Measurements from ENCODE around the gene ZNF592. TPM values are rescaled to one million over a fixed set of nuclear protein-coding genes. Genes with fewer than 3 reads are reported as not detected.

Gene ZNF592
- total RNA-seq, 2 experiments from 2014 or later = 18.1 to 18.3 TPM

DNA sequence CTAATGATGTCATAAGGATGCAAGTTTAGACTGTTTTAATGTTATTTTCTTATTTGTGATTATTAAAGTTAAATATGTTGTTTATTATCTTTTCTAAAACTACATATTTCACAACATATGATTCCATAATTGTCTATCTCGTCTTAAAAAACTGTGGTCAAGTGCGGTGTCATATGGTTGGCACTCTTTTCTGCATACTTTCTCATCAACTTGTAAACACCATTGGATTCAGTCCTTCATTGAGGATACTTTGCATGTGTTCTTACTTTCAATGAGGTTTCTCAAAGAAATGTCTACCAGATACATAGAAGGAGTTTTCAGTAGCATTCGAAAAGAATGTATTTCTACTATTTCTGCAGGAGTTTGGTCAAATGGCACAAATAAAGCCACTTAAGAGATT is 46.8 kb downstream of the ZNF592 start:
- DNase-seq = no peak
- peaks cover 6% of the 10 kb centered on the region for H3K4me1 Mint-ChIP-seq (ENCODE audit: low read depth)
- ChIA-PET POLR2A (no interaction called here), CTCF (no interaction called here)
- peaks cover 22% of the 10 kb centered on the region for H3K36me3 Mint-ChIP-seq (ENCODE audit: low read depth)
- no peak overlapping the region for H3K4me3 Mint-ChIP-seq
- H3K27ac Mint-ChIP-seq = no peak overlapping the region
- ATAC-seq = no peak
- H3K27me3 Mint-ChIP-seq = no peaks in the 10 kb centered on the region
- intact Hi-C loops (cut with micrococcal nuclease) = no loop called here
- no peaks in the 10 kb centered on the region for H3K9me3 Mint-ChIP-seq
- TF ChIP-seq, protein P1, sequence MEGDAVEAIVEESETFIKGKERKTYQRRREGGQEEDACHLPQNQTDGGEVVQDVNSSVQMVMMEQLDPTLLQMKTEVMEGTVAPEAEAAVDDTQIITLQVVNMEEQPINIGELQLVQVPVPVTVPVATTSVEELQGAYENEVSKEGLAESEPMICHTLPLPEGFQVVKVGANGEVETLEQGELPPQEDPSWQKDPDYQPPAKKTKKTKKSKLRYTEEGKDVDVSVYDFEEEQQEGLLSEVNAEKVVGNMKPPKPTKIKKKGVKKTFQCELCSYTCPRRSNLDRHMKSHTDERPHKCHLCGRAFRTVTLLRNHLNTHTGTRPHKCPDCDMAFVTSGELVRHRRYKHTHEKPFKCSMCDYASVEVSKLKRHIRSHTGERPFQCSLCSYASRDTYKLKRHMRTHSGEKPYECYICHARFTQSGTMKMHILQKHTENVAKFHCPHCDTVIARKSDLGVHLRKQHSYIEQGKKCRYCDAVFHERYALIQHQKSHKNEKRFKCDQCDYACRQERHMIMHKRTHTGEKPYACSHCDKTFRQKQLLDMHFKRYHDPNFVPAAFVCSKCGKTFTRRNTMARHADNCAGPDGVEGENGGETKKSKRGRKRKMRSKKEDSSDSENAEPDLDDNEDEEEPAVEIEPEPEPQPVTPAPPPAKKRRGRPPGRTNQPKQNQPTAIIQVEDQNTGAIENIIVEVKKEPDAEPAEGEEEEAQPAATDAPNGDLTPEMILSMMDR (IDR thresholded peaks at IDR 0.05) = no peak

DNA sequence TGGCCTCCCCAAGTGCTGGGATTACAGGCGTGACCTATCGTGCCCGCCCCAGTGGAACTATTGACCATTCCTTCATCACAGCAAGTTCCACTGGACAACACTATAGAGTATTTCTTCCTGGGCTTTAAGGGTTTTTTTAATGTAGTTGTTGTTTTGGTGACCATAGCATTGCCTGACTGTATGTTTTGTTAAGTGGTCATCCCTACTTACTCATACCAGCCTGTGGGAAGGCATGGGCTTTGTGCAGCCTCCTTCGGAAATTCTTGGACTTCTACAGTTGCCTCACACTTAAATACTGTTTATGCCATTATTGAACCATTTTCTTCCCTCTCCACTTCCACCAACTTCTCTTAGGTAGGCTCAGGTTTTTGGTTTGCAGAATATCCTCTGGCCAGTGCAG is 48.8 kb downstream of the ZNF592 start:
- POLR2A ChIA-PET = no interaction called here
- peaks cover 11% of the 10 kb centered on the region for H3K36me3 Mint-ChIP-seq (ENCODE audit: low read depth)

DNA sequence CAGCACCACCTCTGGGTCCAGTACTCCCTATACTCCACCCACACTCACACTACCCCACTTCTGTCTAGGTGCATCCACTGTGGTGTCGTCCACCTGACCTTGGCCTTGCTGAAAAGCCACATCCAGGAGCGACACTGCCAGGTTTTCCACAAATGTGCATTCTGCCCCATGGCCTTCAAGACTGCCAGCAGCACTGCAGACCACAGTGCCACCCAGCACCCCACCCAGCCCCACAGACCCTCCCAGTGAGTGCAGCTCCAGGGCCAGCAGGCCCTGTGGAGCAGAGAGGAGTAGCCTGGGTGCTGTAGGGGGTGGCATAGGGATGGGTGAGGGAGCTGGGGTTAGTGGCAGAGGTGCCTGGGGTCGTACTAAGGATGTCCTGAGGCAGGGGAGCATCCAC is 49.4 kb downstream of the ZNF592 start:
- TF ChIP-seq, protein P1 (IDR thresholded peaks at IDR 0.05) = no peak
- ATAC-seq = no peak
- peaks cover 9% of the 10 kb centered on the region for H3K36me3 Mint-ChIP-seq (ENCODE audit: low read depth)
- ChIA-PET POLR2A (no interaction called here), CTCF (no interaction called here)
- H3K27ac Mint-ChIP-seq = no peak overlapping the region
- H3K27me3 Mint-ChIP-seq = no peaks in the 10 kb centered on the region
- no peak overlapping the region for H3K4me3 Mint-ChIP-seq
- peaks cover 2% of the 10 kb centered on the region for H3K4me1 Mint-ChIP-seq (ENCODE audit: low read depth)
- no peak for DNase-seq
- no peaks in the 10 kb centered on the region for H3K9me3 Mint-ChIP-seq
- intact Hi-C loops (cut with micrococcal nuclease) = no loop called here

More for the DNA sequence above, 48.8 kb downstream of the ZNF592 start:
- ATAC-seq (no peak), DNase-seq (no peak)
- no peak overlapping the region for H3K27ac Mint-ChIP-seq
- intact Hi-C loops (cut with micrococcal nuclease) = no loop called here
- TF ChIP-seq, protein P1 (IDR thresholded peaks at IDR 0.05) = no peak
- no peaks in the 10 kb centered on the region for H3K27me3 Mint-ChIP-seq
- CTCF ChIA-PET = no interaction called here
- H3K4me3 Mint-ChIP-seq = no peak overlapping the region
- no peaks in the 10 kb centered on the region for H3K9me3 Mint-ChIP-seq
- peaks cover 2% of the 10 kb centered on the region for H3K4me1 Mint-ChIP-seq (ENCODE audit: low read depth)

DNA sequence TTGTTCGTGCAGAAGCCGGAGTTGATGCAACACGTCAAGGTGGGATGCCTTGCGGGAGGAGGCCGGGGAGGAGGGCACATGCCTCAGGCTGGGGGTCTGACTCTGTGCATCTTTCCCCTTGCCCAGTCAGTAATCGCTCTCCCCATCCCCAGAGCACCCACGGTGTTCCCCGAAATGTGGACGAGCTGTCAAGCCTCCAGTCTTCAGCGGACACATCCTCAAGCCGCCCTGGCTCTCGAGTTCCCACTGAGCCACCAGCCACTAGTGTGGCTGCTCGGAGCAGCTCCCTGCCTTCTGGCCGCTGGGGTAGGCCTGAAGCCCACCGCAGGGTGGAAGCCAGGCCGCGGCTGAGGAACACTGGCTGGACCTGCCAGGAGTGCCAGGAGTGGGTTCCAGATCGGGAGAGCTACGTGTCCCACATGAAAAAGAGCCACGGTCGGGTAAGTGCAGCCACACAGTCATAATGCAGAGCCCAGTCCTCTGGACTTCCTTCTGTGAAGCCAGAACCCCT is 50.1 kb downstream of the ZNF592 start:
- H3K36me3 Mint-ChIP-seq (ENCODE audit: low read depth) = peaks cover 10% of the 10 kb centered on the region
- intact Hi-C loops (cut with micrococcal nuclease) = no loop called here
- H3K4me1 Mint-ChIP-seq (ENCODE audit: low read depth) = peaks cover under 1% of the 10 kb centered on the region
- H3K4me3 Mint-ChIP-seq = no peak overlapping the region
- POLR2A ChIA-PET = no interaction called here
- H3K9me3 Mint-ChIP-seq = no peaks in the 10 kb centered on the region
- no peaks in the 10 kb centered on the region for H3K27me3 Mint-ChIP-seq
- TF ChIP-seq, protein P1 (IDR thresholded peaks at IDR 0.05) = no peak
- DNase-seq = no peak
- no peak overlapping the region for H3K27ac Mint-ChIP-seq
- no peak for ATAC-seq
- CTCF ChIA-PET = no interaction called here

DNA sequence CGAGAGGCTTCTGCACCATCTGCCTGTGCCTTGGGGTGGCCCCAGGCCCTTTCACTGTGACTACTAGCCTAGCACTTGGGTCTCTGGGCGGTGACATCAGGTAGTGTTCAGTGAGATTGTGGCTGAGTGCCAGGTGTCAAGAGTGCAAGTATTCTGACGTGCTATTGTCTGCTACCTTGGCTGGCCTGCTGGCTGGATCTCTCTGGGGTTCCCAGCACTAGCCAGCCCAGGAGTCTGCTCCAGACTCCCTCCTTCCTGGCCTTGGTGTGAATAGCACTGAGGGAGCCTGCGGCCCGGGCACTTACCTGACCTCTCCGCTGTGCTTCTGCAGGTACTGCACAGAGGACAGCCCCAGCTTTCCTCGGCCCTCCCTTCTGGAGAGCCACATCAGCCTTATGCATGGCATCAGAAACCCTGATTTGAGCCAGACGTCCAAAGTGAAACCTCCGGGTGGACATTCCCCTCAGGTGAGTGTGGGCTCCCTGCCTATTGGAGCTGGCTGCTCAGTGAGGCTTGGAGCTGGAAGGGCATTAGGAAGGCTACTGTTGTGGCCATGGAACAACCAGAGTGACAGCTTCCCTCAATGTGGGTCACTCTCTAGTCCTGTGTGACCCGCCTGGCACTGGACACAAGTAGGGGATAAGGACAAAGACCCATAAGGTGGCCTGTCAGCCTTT is 51.3 kb downstream of the ZNF592 start:
- no peaks in the 10 kb centered on the region for H3K27me3 Mint-ChIP-seq
- no peak for ATAC-seq
- intact Hi-C loops (cut with micrococcal nuclease) = no loop called here
- TF ChIP-seq, protein P1 (IDR thresholded peaks at IDR 0.05) = no peak
- peaks cover 8% of the 10 kb centered on the region for H3K36me3 Mint-ChIP-seq (ENCODE audit: low read depth)
- no peak for DNase-seq
- no peak overlapping the region for H3K27ac Mint-ChIP-seq
- no peaks in the 10 kb centered on the region for H3K4me1 Mint-ChIP-seq (ENCODE audit: low read depth)
- H3K4me3 Mint-ChIP-seq = no peak overlapping the region
- ChIA-PET POLR2A (no interaction called here), CTCF (no interaction called here)
- no peaks in the 10 kb centered on the region for H3K9me3 Mint-ChIP-seq
